HG03457 (cell line): ENCODE data around the gene DMAC1.

ENCODE experiments used
- ATAC-seq: cut with Tn5 transposase; IDR thresholded peaks from one replicate; pipeline ENCODE4 v1.9.1; 2021; ENCODE audit warnings: moderate number of reproducible peaks; ENCODE audit not compliant: unreplicated experiment

The DMAC1 gene

DNA sequence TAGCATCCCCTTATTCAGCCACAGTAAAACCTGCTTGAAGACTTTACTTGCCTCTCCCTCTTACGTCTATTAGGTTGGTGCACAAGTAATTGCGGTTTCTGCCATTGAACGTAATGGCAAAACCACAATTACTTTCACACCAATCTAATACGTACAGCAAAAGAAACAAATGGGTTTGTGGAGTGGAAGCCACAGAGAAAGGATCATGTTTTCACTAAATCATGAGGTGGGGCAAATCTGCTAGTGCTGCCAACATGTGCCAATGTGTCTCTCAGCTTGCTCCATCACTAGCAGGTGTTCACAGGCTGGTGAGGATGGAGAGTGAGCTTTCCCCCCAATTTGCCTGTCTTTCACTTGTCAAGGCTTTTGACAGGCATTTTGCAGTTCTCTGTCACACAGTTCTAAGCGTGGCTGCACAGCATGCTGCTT lies 15.9 kb downstream of the DMAC1 start:
- no peak for ATAC-seq

- no peak for ATAC-seq
These were observed 17.0 kb downstream of the DMAC1 start for GRCh38 chr9:7782400-7783120.

DNA sequence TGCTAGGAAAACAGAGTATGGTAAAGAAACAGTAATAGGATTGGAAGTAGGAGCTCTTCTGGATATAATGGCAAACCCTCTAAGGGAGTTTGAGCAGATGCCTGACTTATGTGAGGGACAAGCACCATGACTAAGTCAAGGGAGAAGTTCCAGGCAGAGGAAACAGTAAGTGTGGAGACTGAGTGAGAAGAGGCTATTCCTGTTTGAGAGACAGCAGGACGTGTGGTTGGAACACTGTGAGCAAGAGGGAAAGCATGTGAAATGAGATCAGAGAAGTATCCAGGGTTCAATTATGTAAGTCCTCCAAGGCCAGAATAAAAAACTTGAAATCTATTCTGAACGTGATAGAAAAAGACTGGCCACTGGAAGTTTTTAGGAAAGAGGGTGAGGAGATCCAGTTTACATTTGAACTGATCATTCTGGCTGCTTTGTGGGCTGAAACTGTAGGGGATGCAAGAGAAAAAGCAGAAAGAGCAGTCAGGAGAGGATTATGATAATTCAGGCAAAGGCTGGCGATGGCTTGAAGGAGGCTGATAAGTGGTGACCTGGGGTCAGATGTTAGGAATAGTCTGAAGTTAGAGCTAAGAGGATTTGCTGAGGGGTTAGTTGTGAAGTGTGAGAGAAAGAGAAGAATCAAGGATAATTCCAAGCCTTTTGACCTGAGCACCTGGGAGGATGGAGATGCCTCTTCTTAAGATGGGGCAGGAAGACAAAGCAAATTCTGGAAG lies 19.2 kb downstream of the DMAC1 start:
- no peak for ATAC-seq

GRCh38 chr9:7778851-7779600 lies 20.6 kb downstream of the DMAC1 start:
- no peak for ATAC-seq

DNA sequence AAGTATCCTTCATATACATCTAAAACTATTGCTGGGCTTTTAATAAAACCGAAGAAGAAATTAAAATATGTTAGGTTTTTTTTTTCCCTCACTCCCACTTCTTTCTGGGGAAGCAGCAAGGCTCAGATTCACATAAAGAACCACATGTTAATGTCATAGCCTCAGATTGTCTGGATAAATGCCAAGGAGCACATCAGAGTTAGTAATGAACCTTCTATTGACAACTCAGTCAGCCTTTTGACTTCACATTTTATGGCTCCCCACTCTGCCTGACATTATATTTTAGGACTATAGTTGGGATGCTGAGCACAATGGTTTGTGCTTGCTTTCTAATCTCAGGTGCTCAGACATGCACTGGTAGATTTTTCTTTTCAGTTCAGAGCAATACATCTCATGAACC lies 21.8 kb downstream of the DMAC1 start:
- no peak for ATAC-seq

DNA sequence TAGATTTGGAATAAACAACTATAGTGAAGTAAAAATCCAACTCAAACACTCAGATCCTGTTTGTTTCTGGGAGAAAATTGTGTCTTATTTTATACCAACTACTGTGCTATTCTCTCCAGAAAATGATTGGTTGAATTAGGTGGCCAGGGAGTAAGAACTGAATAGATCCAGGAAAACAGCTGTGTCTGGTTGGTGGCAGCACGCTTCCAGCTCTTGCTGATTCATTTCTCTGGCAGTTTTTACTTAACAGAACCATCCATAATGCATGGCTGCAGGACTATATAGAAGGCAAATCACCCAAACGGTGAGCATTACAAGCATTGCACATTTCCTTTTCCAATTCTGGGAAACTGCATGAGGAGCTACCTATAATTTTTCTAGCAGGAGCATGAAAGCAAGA lies 29.5 kb downstream of the DMAC1 start:
- no peak for ATAC-seq

GRCh38 chr9:7762600-7762999 lies 37.0 kb downstream of the DMAC1 start:
- no peak for ATAC-seq

GRCh38 chr9:7760014-7760415 lies 39.6 kb downstream of the DMAC1 start:
- no peak for ATAC-seq

DNA sequence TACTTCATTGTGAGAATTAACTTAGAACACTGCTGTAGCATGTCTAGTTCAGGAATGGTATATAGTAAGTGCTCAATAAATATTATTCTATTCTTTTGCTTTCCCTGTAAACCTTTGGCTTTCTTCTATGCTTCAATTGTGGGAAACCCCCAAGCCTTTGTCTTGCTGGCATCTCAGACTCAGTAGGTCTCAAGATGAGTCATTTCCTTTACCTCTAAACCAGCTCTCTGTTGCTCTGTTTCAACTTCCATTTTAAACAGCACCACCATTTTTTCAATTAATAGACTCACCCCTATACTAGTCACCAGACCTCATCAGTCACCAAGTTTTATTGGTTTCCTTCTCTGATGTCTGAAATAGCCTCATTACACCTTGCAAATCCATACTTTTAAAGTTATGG lies 43.5 kb downstream of the DMAC1 start:
- ATAC-seq = peak; percentile 100

DNA sequence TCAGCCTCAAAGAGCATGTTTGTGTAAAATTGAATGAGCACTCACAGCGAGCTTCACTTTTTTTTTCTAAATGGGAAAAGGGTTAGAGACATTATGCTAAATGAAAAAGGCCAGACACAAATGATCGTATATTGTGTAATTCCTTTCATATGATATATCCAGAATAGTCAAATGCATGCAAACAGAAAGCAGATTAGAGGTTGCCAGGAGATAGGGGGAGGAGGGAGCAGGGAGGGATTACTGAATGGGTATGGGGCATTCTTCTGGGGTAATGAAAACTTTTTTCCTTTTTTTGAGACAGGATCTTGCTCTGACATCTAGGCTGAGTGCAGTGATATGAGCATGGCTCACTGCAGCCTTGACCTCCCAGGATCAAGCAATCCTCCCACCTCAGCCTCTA lies 47.1 kb downstream of the DMAC1 start:
- no peak for ATAC-seq
